IMR-90 (cell line): ENCODE measurements around the gene SLC6A2.

Experiments
- CHD1 ChIP-seq: IDR thresholded peaks from 2 replicates; pipeline ENCODE4 v1.6.1; 2012; ENCODE audit warnings: low read depth, low read length, improper control_type of control experiment
- CTCF ChIP-seq: conservative IDR thresholded peaks from 2 replicates; pipeline ENCODE4 v1.5.1; 2012; ENCODE audit warnings: mild to moderate bottlenecking, low read depth, low read length, improper control_type of control experiment
- ELK1 ChIP-seq: fragments of 150-350 bp; IDR thresholded peaks from 2 replicates; pipeline ENCODE4 v1.6.1; 2016; ENCODE audit warnings: low read depth, mild to moderate bottlenecking, low read length, moderate library complexity, borderline replicate concordance
- FOS ChIP-seq: fragments of 150-350 bp; IDR thresholded peaks from 2 replicates; pipeline ENCODE4 v1.6.1; 2016; ENCODE audit warnings: low read depth, low read length
- MXI1 ChIP-seq: IDR thresholded peaks from 2 replicates; pipeline ENCODE4 v1.6.1; 2012; ENCODE audit warnings: low read depth, mild to moderate bottlenecking, low read length, moderate library complexity, borderline replicate concordance
- POLR2A ChIP-seq: IDR thresholded peaks from 2 replicates; pipeline ENCODE4 v1.6.1; 2012; ENCODE audit warnings: mild to moderate bottlenecking, low read depth, low read length
- RAD21 ChIP-seq: IDR thresholded peaks from 2 replicates; pipeline ENCODE4 v1.6.1; 2012; ENCODE audit warnings: low read length, improper control_type of control experiment
- RFX5 ChIP-seq: IDR thresholded peaks from 2 replicates; pipeline ENCODE4 v1.8.0; 2012; ENCODE audit warnings: low read depth, mild to moderate bottlenecking, low read length, moderate library complexity
- SMC3 ChIP-seq: fragments of 150-350 bp; IDR thresholded peaks from 2 replicates; pipeline ENCODE4 v1.6.1; 2016; ENCODE audit warnings: low read depth, mild to moderate bottlenecking, antibody characterized with exemption, low read length, moderate library complexity
- USF2 ChIP-seq: fragments of 150-350 bp; IDR thresholded peaks from 2 replicates; pipeline ENCODE4 v1.6.1; 2017; ENCODE audit warnings: mild to moderate bottlenecking, antibody characterized with exemption, low read length, low read depth

- TF ChIP-seq USF2 (no peak), ELK1 (no peak), CTCF (no peak), RAD21 (no peak), POLR2A (no peak), CHD1 (no peak), RFX5 (no peak), MXI1 (no peak), FOS (no peak), SMC3 (no peak)
These were observed 36.0 kb downstream of the SLC6A2 start for GRCh38 chr16:55691771-55692170.
